Activated CD4-positive, alpha-beta T cell treated with anti-CD3 and anti-CD28 coated beads, Interleukin-2, amount 50 U/mL, for 24 hours (primary cell): ENCODE data around the gene PPP2R2D.
"Not testable (repeated sequence)": the region's sequence is repeated elsewhere in the genome, so short reads cannot be mapped to it uniquely, and the experiment has no call there.

Experiments used
- DNase-seq, 2 donors: peaks; one replicate each; pipeline ENCODE4 v3.0.0-alpha.2; 2020; ENCODE audit warnings: low read depth in 1 of 2, low spot score in 1 of 2

Gene PPP2R2D

DNA sequence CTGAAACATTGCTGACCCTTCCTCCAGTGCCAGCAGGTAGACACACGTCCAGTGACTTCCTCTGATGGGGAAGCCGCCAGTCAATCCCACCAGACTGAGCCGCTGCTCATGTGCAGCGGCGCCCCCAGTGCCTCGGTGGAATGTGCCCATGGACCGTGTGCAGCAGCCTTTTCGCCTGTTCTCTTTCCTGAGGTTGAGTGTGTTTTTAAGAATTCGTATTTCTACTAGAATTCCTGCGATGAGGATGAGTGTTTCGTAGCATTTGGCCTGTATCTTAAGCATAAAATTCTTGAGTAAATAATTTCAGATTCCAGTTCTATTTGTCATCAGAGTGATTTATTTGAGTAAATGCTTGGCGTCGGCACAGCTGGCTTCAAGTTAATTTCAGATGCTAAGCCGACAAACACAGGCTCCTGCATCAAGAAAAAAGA, 45.5 kb downstream of the PPP2R2D start:
- DNase-seq = no peak

DNA sequence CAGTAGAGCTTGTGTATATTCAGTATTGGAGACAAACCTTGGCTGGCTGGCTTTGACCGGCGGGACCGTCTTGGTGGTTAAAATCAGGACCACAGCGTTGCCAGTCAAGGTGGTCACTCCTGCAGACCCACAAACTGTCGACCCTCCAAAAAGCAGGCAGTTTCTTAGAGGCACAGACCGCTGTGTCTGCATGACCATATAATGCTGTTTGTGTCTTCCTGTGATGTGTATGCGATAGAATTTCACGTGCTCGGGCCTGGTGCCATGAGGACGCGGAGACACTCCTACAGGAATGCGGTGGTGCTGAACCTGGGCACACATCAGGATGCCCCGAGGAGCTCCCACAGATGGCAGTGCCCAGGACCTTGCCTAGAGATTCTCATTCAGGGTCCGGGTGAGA, 46.1 kb downstream of the PPP2R2D start:
- DNase-seq = no peak

DNA sequence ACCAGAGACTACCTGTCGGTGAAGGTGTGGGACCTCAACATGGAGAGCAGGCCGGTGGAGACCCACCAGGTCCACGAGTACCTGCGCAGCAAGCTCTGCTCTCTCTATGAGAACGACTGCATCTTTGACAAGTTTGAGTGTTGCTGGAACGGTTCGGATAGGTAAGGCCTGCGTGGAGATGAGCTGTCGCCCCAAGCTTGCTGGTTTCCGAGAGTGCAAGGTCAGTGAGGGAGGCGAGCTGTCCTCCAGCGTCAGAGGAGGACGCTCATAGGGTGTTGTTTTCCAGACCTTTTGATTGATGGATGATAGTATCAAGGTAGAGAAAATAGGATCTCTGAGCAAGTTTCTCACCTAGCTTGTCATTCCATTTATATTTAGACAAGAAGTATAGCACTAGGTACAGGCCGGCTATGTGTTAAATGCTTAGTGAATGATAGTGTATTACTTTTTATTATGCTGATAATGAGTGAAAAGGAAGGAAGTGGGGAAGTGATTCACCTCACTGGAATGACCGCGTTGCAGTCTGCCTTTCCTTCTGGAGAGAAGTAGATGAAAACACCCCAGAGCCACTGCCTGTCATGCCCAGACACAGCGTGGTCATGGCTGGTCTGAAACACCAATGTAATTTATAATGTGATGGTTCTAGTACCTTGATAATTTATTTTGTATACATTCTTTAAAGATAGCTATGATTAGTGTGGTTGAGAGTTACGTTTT, 47.0 kb downstream of the PPP2R2D start:
- DNase-seq = no peak

DNA sequence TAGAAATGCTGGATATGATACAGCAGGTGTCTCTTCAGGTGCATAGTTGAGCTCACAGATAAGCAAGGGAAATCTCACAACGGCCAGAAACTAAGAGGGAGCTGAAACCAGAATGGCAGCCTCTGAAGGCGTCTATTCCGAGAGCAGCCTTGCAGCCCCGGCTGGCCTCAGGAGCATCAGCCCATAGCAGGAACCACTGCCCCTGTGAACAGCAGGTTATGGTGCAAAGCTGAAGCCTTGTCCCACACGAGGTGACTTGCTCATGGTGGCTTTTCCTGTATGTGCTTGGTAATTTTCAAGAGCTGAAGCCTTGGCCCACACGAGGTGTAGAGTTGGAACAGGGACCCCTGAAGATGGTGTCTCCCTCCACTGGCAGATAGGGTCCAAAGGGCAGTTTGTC, 47.7 kb downstream of the PPP2R2D start:
- DNase-seq = no peak

DNA sequence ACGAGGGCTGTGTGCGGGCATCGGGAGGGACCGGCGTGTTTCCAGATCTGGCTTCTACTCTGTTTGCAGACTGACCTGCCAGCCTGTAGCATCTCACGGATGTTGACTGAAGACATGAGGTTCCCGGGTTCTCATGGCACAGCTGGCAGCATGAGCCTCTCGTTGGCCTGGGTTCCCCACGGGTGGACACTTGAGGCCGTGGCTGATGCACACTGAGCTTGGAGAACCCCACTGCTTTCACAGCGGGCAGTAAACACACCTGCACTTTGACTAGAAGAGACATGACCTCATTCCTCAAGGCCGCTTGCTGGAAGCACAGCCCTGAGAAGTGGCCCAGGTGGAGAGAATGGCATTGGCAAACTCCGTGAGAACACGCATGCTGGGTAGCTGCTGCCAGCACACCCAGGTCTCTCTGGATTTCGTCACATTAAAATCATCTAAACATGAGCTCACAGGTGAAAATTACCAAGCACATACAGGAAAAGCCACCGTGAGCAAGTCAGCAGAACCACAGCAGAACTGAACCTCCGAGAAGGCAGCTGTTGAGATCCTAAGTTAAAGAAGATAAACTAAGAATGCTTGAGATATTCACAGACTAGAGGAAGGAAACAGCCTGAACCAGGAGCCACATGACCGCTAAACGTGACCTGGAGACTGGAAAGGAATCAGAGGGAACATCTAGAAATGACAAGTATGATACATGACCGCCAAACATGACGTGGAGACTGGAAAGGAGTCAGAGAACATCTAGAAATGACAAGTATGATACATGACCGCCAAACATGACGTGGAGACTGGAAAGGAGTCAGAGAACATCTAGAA, 48.4 kb downstream of the PPP2R2D start:
- DNase-seq = no peak

DNA sequence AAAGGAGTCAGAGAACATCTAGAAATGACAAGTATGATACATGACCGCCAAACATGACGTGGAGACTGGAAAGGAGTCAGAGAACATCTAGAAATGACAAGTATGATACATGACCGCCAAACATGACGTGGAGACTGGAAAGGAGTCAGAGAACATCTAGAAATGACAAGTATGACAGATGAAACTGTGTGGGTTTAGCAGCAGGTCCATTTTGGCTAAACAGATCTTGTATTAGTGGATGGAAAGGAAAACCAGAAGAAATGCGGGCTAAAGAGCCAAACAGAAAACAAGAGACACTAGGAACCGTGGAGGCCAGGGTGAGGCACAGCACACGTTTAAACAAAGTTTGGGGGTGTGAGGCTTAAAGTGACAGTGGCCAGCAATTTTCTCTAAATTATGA, 49.1 kb downstream of the PPP2R2D start:
- not testable (repeated sequence) for DNase-seq

DNA sequence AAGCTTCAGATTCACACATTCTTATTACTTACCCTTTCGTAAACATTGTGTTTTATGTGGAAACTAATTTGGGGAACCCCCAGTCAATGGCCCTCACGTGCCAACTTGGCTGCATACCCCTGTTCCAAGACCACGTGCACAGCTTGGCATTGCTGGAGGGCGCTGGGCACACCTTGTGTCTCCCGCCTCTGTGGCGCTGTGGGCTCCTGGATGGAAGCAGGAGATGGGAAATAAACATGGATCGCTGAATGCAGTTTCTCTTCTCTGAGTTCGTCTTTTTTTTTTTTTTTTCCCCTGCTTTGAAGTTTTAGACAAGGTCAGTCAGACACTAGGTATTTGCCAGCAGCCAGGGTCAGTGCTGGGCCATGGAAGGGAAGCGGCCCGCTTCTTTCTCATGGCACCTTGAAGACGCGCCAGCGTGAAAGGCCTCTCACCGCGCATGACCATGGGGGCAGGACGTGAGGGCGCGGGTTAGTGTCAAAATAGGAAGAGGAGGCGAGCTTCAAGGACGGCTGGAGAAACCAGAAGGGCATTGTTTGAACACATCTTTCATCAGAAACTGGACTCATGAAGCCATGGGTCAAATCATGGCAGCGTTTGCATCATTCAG, 53.7 kb downstream of the PPP2R2D start:
- no peak for DNase-seq

DNA sequence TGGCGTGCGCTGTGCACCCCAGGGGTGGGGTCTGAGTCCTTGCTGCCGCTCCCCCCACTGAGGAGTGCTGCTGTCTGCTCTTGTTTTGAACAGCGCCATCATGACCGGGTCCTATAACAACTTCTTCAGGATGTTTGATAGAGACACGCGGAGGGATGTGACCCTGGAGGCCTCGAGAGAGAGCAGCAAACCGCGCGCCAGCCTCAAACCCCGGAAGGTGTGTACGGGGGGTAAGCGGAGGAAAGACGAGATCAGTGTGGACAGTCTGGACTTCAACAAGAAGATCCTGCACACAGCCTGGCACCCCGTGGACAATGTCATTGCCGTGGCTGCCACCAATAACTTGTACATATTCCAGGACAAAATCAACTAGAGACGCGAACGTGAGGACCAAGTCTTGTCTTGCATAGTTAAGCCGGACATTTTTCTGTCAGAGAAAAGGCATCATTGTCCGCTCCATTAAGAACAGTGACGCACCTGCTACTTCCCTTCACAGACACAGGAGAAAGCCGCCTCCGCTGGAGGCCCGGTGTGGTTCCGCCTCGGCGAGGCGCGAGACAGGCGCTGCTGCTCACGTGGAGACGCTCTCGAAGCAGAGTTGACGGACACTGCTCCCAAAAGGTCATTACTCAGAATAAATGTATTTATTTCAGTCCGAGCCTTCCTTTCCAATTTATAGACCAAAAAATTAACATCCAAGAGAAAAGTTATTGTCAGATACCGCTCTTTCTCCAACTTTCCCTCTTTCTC, 55.0 kb downstream of the PPP2R2D start:
- DNase-seq = no peak

DNA sequence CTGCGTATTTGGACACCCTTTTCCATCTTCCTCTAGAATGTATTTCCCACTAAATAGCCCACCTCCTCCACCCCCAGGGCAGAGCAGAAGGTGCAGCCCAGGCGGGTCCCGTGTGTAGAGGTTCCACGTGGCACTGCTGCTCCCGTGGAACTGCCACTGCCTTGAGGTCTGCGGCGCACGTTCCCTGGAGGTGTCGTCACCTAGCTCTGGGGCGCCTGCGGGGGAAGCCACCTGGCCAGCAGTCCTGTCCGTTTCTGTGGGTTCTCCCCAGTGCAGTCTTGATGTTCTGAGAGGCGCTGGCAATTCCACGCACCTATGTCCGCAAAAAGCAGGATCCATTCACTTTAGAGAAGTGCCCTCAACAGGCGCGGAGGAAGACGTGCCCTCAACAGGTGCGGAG, 59.0 kb downstream of the PPP2R2D start:
- DNase-seq = no peak

DNA sequence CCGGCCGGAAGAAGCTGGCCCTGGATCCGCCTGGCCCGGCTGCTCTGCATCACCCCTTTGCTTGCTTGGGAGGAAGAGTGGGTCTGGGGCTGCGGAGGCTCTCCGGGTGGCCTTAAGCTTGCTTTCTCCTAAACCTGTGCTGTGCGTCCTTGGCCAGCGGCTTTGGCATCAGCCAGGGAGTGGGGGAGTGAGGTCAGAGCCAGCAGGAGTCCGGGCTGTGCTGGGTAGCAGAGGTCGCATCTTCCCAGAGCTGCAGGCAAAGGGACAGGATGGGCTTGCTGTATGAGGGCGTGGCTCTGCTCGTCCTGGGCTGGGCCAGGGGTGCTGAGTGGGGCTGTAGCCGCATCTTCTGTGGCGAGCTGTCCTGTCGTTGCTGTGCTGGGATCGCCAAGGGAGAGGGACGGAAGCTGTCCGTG, 59.8 kb downstream of the PPP2R2D start:
- no peak for DNase-seq

DNA sequence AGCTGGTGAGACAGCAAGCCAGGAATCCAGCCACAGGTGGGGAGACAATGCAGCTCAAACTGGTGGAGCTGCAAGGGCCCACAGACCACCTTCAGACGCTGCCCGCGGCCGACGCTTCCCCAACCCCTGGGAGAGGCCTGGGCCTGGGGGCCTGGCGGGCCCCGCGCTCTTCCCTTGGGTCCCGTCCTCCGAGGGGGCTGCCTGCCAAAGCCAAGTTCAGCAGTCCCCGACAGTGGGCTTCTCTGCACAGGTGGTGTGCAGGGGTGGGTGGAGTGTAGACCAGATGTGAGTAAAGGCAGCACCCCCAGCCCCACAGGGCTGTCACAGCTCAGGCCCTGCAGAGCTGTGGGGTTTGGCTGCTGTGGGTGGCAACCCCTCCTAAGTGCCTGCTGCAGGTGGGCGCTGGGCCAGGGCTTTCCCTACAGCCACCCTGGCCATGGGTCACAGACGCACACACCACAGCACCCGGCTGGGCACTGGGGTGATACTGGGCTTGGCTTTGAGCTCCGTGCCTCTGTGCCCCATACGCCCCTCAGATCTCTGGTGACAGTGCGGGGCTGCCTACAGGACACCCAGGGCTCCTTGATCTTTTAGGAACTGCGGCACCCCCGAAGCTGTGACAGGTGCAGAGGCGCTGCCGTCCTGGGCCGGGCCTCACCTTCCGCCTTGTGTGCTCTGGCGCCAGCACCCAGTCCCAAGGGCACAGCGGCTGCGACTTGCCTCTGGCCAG, 60.4 kb downstream of the PPP2R2D start:
- no peak for DNase-seq

DNA sequence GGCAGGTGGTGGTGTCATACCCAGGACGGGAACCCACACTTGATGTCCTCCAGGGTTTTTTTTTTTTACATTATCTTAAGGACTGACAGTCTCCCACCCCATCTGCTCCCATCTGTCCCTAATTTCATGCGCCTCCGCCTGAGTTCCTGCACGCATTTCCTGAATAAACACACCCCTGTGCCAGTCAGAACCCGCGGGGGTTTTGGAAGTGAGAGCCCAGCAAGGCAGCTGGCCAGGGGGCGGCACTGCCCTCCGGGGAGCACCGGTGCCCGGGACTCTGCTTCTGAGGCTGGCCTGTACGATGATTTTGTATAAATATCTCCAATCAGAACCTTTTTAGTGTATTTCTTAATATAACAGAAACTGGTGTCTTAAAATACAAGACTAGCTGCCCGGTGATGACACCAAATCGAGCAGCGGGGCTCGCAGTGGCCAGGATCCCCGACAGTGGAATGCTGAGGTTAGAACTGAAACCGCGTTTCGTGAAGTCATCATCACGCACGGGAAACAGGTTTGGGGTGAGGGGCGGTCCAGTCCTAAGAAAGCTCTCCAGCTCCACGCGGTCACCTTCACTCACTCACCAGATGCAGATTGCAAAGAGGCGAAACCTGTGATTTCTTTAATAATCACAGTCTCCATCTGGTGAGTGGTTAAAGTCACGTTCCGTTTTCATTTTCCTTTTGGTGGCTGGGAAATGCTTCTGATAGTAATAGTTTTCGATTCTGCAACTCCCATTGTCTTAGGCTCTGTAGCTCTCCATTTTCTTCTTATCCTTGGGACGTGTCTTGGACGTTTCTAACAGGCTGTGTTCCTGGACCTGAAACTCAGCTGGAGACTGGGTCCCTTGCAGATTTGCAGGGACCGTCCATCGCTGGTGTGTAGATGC, 61.2 kb downstream of the PPP2R2D start:
- no peak for DNase-seq

DNA sequence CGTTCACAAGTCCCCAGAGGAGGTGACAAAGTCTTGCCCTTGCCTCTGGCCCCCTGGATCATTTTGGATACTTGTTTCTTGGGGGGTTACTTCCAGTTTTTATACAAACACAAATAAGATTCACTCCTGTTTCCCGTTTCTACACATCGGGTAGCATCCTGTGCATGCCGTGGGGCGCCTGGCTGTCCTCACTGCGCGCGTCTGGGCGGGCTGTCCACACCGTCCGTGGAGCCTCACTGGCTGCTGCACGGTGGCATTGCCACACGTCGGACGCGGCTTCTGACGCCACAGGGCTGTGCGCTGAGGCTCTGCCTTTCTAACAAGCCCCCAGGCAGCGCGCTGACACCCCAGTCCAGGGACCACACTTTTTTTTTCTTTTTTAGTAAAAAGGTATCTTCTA, 62.5 kb downstream of the PPP2R2D start:
- no peak for DNase-seq

DNA sequence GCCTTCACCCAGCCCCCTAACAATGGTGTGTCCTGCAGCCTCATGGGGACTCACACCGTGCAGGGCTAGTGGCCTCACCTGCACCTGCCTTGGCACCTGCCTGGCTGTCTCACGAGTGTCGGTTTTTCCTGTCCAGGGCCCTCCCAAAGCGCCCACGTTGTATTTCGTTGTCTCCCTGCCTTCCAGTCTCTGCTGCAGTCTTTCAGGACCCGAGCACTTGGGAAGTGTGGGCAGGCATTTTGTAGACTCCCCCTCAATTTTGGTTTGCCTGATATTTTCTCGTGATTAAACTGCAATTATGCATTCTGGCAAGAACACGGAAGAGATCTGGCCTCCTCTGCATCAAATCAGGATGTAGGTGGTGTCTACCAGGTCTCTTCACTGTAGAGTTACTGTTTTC, 63.0 kb downstream of the PPP2R2D start:
- DNase-seq = no peak

DNA sequence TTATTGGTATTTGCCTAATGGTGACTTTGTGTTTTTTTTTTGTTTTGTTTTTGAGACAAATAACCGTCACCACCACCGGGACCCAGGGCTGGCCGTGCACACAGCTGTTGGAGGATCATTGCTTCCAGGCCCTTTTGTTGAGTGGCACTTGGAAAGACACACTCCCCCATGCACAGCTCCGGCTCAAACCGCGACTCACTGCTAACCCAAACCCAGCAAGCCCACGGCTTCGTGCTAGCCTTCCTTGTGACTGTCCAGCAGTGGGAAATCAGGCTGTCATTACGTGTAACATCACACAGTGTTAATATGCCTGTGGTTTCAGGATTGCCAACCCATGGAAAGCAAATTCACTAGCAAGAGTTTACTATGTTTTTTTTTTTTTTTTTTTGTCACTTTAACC, 63.5 kb downstream of the PPP2R2D start:
- DNase-seq = no peak

DNA sequence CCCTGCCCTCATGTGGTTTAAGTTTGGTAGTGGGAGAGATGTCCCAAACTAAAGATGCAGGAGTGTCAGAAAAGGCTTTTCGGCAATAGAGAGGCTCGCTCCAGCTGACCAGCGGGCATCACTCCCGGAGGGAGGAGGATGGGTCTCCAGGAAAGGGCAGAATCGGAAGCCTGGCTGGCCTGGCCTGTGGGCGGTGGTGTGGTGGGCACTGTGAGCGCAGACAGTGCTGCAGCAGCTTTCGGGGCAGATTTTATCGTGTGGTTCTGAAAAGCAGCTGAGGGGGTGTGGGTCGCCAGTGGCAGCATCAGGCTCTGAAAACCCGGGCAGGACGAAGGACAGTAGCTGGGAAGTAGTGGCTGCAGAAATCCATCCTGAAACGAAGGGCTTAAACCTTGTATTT, 68.1 kb downstream of the PPP2R2D start:
- no peak for DNase-seq

DNA sequence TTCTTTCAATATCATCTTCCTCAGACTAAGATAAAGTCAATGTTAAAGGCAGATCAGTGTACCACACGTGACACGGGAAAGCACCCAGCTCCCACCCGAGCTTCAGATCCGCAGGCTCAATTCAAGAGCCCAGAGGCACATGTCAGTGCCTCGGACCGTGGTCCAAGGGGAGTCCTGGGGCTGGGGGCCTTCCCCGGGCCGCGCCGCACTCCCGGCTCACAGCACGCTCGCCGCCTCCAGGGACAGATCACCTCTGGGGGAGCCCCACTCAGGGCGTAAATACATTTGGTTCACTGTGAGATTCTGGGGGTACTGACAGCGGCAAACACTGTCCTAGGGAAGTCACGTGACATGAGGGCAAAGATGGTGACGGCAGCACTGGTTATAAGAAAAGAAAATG, 70.1 kb downstream of the PPP2R2D start:
- no peak for DNase-seq

DNA sequence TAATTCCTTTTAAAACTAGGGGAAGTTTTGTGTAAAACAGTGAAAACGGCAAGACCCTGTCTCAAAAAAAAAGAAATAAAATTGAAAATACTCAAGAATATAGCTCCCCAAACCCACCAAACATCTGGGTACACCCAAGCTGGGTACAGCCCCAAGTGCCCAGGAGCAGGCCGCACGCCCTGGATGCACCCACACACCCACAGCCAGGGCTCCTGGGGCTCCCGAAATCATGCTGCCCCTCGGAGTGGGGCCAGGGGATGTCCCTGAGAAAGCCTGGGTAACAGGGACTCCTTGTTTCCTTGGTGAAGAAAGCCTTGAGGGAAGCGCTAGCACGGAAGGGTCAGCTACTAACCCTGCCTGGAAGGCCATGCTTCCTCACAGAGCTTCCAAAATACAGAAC, 70.8 kb downstream of the PPP2R2D start:
- DNase-seq = no peak

DNA sequence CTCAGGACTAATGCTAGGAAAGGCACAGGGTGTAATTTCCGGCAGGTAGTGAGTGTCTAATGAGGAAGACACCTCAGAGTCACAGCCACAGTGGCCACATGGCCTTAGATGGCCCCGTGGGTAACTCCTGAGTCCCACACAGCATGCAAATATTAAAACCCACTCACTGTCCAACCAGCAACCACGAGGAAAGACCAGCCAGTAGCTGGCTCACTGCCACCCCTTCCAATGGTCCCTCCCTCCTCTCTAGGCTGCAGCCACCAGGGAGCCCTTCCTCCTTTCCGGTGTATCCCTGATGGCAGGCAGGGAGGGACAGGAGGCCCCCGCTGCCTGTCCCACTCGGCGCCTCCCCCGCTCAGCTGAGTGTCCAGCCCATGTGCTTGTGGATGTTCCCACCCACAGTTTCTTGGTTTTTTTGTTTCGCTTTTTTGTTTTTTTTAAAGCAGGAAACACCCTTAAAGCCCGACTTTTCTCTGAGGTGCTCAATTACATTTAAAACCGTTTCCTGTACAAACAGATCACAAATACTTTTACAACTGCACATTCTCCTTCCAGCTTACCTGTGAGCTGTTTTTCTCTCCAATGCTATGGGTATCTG, 71.8 kb downstream of the PPP2R2D start:
- no peak for DNase-seq
